Transverse colon (tissue), 4 donors: ENCODE measurements around the gene PPP3CA. TPM values are rescaled to one million over a fixed set of nuclear protein-coding genes. Genes with fewer than 3 reads are reported as not detected.

Experiments
- DNase-seq: peaks from one replicate; pipeline ENCODE4 v3.0.0-alpha.2; 2019
- H3K27ac ChIP-seq, 4 donors: fragments of 200-600 bp; sonication (generic); 2 replicates each; pipeline ENCODE4 v1.5.1; 2016 to 2018; ENCODE audit warnings: inconsistent platforms in 4 of 4
- H3K27me3 ChIP-seq: fragments of 200-600 bp; sonication (generic); 2 replicates; pipeline ENCODE4 v1.5.1; 2017; ENCODE audit warnings: inconsistent platforms
- H3K36me3 ChIP-seq, 4 donors: fragments of 200-600 bp; sonication (generic); 2 replicates each; pipeline ENCODE4 v1.5.1; 2017 to 2019; ENCODE audit warnings: inconsistent platforms in 4 of 4
- H3K4me1 ChIP-seq, 4 donors: fragments of 200-600 bp; sonication (generic); 2 replicates each; pipeline ENCODE4 v1.5.1; 2017 to 2020; ENCODE audit warnings: inconsistent platforms in 4 of 4
- H3K4me3 ChIP-seq, 4 donors: fragments of 200-600 bp; sonication (generic); 1 replicate in 1 of 4; 2 replicates in 3 of 4; pipeline versions ENCODE4 v1.5.1 to v1.6.1; 2017 to 2019; ENCODE audit warnings: inconsistent platforms in 4 of 4
- H3K9me3 ChIP-seq, 2 donors: fragments of 200-600 bp; sonication (generic); 2 replicates each; pipeline ENCODE4 v1.5.1; 2017 to 2019; ENCODE audit warnings: inconsistent platforms in 2 of 2
- CTCF ChIP-seq, 5 experiments: fragments of 200-600 bp in 3 of 5; fragments of 450-650 bp in 2 of 5; sonication (generic) in 3 of 5; IDR thresholded peaks; 1 replicate in 2 of 5; 2 replicates in 3 of 5; pipeline ENCODE4 v1.5.1; 2016 to 2017; ENCODE audit warnings: antibody characterized with exemption in 5 of 5, inconsistent platforms in 3 of 5, mild to moderate bottlenecking in 2 of 5, moderate library complexity in 1 of 5
- EP300 ChIP-seq: sonication (generic); formaldehyde crosslinking; IDR thresholded peaks from one replicate; pipeline ENCODE4 v1.6.1; 2017; ENCODE audit warnings: antibody characterized with exemption, low read depth
- POLR2A ChIP-seq: fragments of 450-650 bp; IDR thresholded peaks from one replicate; pipeline ENCODE4 v1.6.1; 2016; ENCODE audit warnings: antibody characterized with exemption, mild to moderate bottlenecking, moderate library complexity
- POLR2AphosphoS5 ChIP-seq, 3 donors: sonication (generic); formaldehyde crosslinking; IDR thresholded peaks; one replicate each; pipeline ENCODE4 v1.6.1; 2016; ENCODE audit warnings: antibody characterized with exemption in 3 of 3
- WGBS, 2 donors: methylation state at CpG; one replicate each; pipeline ENCODE4 v1.1.5; 2018; ENCODE audit warnings: low coverage in 1 of 2; 5-methylcytosine and 5-hydroxymethylcytosine counted together
- in situ Hi-C, 4 donors: fragments of 200-750 bp; cut with MboI; loops; one replicate each; pipeline versions ENCODE4 v1.15.0 to v1.15.1; 2017; ENCODE audit warnings: low sequenced_read_pairs in 3 of 4, low pct_ligation_motif_present in 1 of 4, low pct_unique_long_range_greater_than_20kb in 1 of 4
- intact Hi-C: fragments of 100-400 bp; cut with DNase I; formaldehyde crosslinking; loops from one replicate; pipeline ENCODE4 v1.15.1; 2023; ENCODE audit warnings: low total_unique reads
- total RNA-seq, 4 donors: library from RNA; depleted of rRNA; stranded (reverse); fragments of >200 nt; gene quantifications; one replicate each; pipeline ENCODE4 v1.1.0, GENCODE V29; 2016

Gene PPP3CA
- total RNA-seq, 4 donors from 2014 or later = 29.2 to 50.7 (median 37.7) TPM

DNA sequence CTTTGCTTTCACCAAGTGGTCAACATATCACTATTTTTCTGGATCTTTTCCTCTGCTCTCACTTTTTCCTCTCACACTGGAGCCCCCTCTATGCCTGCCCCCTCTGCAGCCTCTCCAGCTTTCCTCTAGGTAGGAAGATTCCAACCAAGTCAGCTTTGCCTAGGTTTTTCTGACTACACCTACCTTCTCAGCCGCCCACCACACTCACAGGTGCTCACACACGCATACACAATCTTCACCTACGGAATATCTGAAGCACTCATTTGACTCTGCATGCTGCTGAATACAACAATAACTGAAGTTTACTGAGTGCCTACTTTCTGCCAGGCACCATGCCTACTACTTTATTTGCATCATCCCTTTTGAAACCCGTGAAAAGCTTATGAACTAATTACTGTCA is 328.0 kb downstream of the PPP3CA start:
- Histone ChIP-seq H3K27me3 (no peaks in the 10 kb centered on the region), H3K36me3 (no peaks in the 10 kb centered on the region), H3K9me3 (no peaks in the 10 kb centered on the region), H3K27ac (peak overlapping the region; percentile 30 to 60 (median 48)), H3K4me3 (no peak overlapping the region), H3K4me1 (peaks cover 5 to 19% (median 15%) of the 10 kb centered on the region in 4 donors)
- WGBS, 2 donors = 75 to 92% methylated on average over 4 of the region's 4 CpGs
- TF ChIP-seq POLR2A = no peak
- intact Hi-C loops (no loop called here), in situ Hi-C loops (no loop called here)
- DNase-seq = no peak

GRCh38 chr4:101018836-101019235 is 328.5 kb downstream of the PPP3CA start:
- Histone ChIP-seq H3K27me3 (no peaks in the 10 kb centered on the region), H3K27ac (peak overlapping the region; percentile 30 to 60 (median 48)), H3K4me1 (peaks cover 5 to 22% (median 15%) of the 10 kb centered on the region in 4 donors), H3K36me3 (no peaks in the 10 kb centered on the region), H3K9me3 (no peaks in the 10 kb centered on the region), H3K4me3 (no peak overlapping the region)
- in situ Hi-C loops (no loop called here), intact Hi-C loops (no loop called here)
- DNase-seq = peak; percentile 30
- 68 to 83% methylated on average over 2 to 5 of the region's 5 CpGs for WGBS, 2 donors
- TF ChIP-seq CTCF (IDR thresholded peaks at IDR 0.05) = no peak
- no peak for TF ChIP-seq POLR2AphosphoS5 (IDR thresholded peaks at IDR 0.05)
- TF ChIP-seq POLR2A = no peak
- no peak for TF ChIP-seq EP300

DNA sequence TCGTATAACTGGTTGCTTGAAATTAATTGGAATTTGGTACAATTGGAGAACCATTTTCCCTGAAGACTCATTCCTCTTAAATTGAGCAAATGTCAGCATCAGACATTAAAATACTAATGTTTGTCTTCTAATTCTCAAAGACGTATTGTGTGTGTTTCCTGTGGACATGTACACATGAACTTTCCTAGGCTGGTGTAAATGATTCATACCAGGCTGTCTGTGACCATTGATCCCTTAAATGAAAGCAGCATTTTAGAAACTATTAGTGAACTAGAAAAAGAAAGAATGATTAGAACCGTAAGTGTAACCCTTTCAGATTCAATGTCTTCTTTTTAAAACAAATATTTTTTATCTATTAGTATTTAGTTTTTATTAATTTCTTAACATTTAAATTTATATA is 332.9 kb downstream of the PPP3CA start:
- no peak for DNase-seq
- Histone ChIP-seq H3K36me3 (no peaks in the 10 kb centered on the region), H3K4me1 (peaks cover under 1 to 17% (median 4%) of the 10 kb centered on the region in 4 donors), H3K9me3 (no peaks in the 10 kb centered on the region), H3K4me3 (no peak overlapping the region), H3K27me3 (no peaks in the 10 kb centered on the region), H3K27ac (no peak overlapping the region)
- TF ChIP-seq EP300 (no peak), POLR2A (no peak), POLR2AphosphoS5 (IDR thresholded peaks at IDR 0.05) (no peak), CTCF (IDR thresholded peaks at IDR 0.05) (no peak)
- intact Hi-C loops = no loop called here
- WGBS, 2 donors = 59 to 60% methylated on average over 3 of the region's 3 CpGs
- in situ Hi-C loops = no loop called here

- Histone ChIP-seq H3K4me1 (peaks cover 0 to 15% (median 2%) of the 10 kb centered on the region in 4 donors), H3K9me3 (no peaks in the 10 kb centered on the region), H3K36me3 (no peaks in the 10 kb centered on the region), H3K27me3 (no peaks in the 10 kb centered on the region), H3K4me3 (no peak overlapping the region), H3K27ac (no peak overlapping the region)
- intact Hi-C loops = no loop called here
- WGBS, 2 donors = 64 to 72% methylated on average over 1 of the region's 1 CpG
- DNase-seq = no peak
- in situ Hi-C loops = no loop called here
- TF ChIP-seq EP300 (no peak), POLR2A (no peak), CTCF (IDR thresholded peaks at IDR 0.05) (no peak), POLR2AphosphoS5 (IDR thresholded peaks at IDR 0.05) (no peak)
These were observed 336.3 kb downstream of the PPP3CA start for GRCh38 chr4:101010987-101011386.

DNA sequence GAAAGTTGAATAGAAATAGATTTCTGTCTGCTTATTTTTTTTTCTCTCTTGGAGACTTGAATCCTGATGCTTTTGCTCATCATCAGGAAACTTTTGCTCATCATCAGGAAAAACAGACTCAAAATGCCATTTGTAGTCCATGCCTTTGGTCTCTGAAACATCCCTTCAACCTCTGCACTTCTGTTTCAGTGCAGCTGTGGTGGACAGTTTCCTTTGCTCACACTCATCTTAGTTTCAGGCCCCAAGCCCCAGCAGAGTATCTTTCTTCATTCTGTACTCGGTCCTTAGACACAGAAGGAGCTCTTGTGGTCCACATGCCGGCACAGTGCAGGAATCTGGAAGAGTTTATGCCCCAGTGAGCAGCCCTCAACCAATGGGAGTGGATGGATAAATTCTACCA is 337.9 kb downstream of the PPP3CA start:
- TF ChIP-seq POLR2A (no peak), POLR2AphosphoS5 (IDR thresholded peaks at IDR 0.05) (no peak), EP300 (no peak), CTCF (IDR thresholded peaks at IDR 0.05) (no peak)
- Histone ChIP-seq H3K36me3 (no peaks in the 10 kb centered on the region), H3K27me3 (no peaks in the 10 kb centered on the region), H3K4me3 (no peak overlapping the region), H3K27ac (no peak overlapping the region), H3K4me1 (peaks cover 0 to 15% (median 2%) of the 10 kb centered on the region in 4 donors), H3K9me3 (no peaks in the 10 kb centered on the region)
- WGBS, 2 donors = 76% methylated on average over 2 of the region's 2 CpGs; no CpG with 5 or more reads in 1 of the 2 donors
- intact Hi-C loops = no loop called here
- DNase-seq = no peak
- in situ Hi-C loops = no loop called here
